ENCODE measurements around the gene IFFO2. TPM values are rescaled to one million over a fixed set of nuclear protein-coding genes. Genes with fewer than 3 reads are reported as not detected.
A peak's percentile ranks its signal among the peaks of the same experiment; 100 is the strongest.

Gene IFFO2
- total and polyA plus RNA-seq, 2 of the 13 experiments (the other 11 are each of a cell fraction or from before 2014, with no cell fraction given), result 7.3 to 16.7 TPM

DNA sequence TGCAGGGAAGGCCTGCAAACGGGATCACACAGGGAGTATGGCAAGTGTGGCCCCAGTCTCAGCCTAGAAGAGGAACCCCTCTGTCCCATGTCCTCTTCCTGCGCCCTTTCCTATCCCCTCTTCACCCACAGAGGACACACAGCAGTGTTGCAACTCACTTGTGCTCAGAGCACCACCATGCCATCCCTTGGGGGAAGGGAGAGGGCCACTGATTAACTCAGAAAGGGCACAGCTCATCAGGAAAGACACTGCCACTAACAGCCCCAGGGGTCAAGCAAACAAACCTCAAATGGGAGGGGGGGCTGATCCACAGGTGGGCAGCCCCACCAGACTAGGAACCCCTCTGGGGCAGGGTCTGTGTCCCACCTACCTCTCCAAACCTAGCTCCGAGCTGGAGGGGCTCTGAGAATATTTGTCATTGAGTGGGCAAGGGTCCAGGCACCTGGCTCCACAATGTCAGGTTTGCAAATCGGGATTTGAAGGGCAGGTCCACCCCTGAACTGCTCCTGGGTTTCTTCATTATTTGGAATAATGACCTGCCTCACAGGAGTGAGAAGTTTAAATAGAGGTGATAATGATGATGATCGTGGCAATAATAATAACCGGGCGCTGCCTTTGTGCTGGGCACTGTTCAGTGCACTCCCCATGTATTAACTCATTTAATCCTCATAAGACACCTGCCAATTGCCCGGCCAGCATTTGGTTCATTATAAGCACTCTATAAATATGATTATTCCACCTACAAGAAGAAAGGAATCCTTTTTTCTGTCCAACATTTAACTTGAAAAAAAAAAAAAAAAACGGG is 55.1 kb downstream of the IFFO2 start (continued):
- TF ChIP-seq, protein P1, sequence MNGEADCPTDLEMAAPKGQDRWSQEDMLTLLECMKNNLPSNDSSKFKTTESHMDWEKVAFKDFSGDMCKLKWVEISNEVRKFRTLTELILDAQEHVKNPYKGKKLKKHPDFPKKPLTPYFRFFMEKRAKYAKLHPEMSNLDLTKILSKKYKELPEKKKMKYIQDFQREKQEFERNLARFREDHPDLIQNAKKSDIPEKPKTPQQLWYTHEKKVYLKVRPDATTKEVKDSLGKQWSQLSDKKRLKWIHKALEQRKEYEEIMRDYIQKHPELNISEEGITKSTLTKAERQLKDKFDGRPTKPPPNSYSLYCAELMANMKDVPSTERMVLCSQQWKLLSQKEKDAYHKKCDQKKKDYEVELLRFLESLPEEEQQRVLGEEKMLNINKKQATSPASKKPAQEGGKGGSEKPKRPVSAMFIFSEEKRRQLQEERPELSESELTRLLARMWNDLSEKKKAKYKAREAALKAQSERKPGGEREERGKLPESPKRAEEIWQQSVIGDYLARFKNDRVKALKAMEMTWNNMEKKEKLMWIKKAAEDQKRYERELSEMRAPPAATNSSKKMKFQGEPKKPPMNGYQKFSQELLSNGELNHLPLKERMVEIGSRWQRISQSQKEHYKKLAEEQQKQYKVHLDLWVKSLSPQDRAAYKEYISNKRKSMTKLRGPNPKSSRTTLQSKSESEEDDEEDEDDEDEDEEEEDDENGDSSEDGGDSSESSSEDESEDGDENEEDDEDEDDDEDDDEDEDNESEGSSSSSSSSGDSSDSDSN (CRISPR knock-in tag; IDR thresholded peaks at IDR 0.05), result peak; percentile 60
- TF ChIP-seq RBAK (CRISPR knock-in tag; IDR thresholded peaks at IDR 0.05) (no peak), KLF13 (CRISPR knock-in tag; IDR thresholded peaks at IDR 0.05) (0 out of 2 replicates have a peak, but pooled peaks have one; percentile 58), KLF16 (CRISPR knock-in tag; IDR thresholded peaks at IDR 0.05) (peak in 1 of 2 experiments; percentile 68; a peak in 1 of 4 replicates), HDAC2 (CRISPR knock-in tag; IDR thresholded peaks at IDR 0.05) (peak; percentile 94), ZNF720 (CRISPR knock-in tag; IDR thresholded peaks at IDR 0.05) (no peak), ZNF670 (CRISPR knock-in tag; IDR thresholded peaks at IDR 0.05; ENCODE audit: borderline replicate concordance) (no peak; the same call in 1 of the 2 replicates), RAD21 (CRISPR knock-in tag; IDR thresholded peaks at IDR 0.05) (no peak), GPN1 (CRISPR knock-in tag; IDR thresholded peaks at IDR 0.05; ENCODE audit: borderline replicate concordance) (no peak; the same call in 1 of the 2 replicates), TCF7 (IDR thresholded peaks at IDR 0.05; ENCODE audit: low read depth) (peak; percentile 75; the same call in 1 of the 2 replicates), HCFC1 (IDR thresholded peaks at IDR 0.05; ENCODE audit: low read depth, low read length) (no peak), FOSL1 (CRISPR knock-in tag; IDR thresholded peaks at IDR 0.05; ENCODE audit: borderline replicate concordance) (no peak), EP300 (IDR thresholded peaks at IDR 0.05; ENCODE audit: low read depth in 2 of 2, low read length in 2 of 2) (peak in 1 of 2 experiments; percentile 80; a peak in 2 of 4 replicates), EP300 (CRISPR knock-in tag; IDR thresholded peaks at IDR 0.05; ENCODE audit: borderline replicate concordance) (peak; percentile 81)
- TF ChIP-seq, protein P2, sequence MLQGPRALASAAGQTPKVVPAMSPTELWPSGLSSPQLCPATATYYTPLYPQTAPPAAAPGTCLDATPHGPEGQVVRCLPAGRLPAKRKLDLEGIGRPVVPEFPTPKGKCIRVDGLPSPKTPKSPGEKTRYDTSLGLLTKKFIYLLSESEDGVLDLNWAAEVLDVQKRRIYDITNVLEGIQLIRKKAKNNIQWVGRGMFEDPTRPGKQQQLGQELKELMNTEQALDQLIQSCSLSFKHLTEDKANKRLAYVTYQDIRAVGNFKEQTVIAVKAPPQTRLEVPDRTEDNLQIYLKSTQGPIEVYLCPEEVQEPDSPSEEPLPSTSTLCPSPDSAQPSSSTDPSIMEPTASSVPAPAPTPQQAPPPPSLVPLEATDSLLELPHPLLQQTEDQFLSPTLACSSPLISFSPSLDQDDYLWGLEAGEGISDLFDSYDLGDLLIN (CRISPR knock-in tag; IDR thresholded peaks at IDR 0.05; ENCODE audit: borderline replicate concordance), result no peak
- TF ChIP-seq, protein P3, sequence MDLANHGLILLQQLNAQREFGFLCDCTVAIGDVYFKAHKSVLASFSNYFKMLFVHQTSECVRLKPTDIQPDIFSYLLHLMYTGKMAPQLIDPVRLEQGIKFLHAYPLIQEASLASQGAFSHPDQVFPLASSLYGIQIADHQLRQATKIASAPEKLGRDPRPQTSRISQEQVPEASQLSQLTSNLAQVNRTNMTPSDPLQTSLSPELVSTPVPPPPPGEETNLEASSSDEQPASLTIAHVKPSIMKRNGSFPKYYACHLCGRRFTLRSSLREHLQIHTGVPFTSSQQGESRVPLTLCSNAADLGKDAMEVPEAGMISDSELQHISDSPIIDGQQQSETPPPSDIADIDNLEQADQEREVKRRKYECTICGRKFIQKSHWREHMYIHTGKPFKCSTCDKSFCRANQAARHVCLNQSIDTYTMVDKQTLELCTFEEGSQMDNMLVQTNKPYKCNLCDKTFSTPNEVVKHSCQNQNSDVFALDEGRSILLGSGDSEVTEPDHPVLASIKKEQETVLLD (CRISPR knock-in tag; IDR thresholded peaks at IDR 0.05; ENCODE audit: low read depth), result 0 out of 2 replicates have a peak, but pooled peaks have one; percentile 28
- TF ChIP-seq, protein P4, sequence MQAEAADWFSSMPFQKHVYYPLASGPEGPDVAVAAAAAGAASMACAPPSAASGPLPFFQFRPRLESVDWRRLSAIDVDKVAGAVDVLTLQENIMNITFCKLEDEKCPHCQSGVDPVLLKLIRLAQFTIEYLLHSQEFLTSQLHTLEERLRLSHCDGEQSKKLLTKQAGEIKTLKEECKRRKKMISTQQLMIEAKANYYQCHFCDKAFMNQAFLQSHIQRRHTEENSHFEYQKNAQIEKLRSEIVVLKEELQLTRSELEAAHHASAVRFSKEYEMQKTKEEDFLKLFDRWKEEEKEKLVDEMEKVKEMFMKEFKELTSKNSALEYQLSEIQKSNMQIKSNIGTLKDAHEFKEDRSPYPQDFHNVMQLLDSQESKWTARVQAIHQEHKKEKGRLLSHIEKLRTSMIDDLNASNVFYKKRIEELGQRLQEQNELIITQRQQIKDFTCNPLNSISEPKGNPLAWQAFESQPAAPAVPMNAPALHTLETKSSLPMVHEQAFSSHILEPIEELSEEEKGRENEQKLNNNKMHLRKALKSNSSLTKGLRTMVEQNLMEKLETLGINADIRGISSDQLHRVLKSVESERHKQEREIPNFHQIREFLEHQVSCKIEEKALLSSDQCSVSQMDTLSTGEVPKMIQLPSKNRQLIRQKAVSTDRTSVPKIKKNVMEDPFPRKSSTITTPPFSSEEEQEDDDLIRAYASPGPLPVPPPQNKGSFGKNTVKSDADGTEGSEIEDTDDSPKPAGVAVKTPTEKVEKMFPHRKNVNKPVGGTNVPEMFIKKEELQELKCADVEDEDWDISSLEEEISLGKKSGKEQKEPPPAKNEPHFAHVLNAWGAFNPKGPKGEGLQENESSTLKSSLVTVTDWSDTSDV (CRISPR knock-in tag; IDR thresholded peaks at IDR 0.05), result no peak
- TF ChIP-seq, protein P5, sequence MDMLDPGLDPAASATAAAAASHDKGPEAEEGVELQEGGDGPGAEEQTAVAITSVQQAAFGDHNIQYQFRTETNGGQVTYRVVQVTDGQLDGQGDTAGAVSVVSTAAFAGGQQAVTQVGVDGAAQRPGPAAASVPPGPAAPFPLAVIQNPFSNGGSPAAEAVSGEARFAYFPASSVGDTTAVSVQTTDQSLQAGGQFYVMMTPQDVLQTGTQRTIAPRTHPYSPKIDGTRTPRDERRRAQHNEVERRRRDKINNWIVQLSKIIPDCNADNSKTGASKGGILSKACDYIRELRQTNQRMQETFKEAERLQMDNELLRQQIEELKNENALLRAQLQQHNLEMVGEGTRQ (IDR thresholded peaks at IDR 0.05; ENCODE audit: low read depth, low read length), result no peak
- TF ChIP-seq, protein P5 (CRISPR knock-in tag; IDR thresholded peaks at IDR 0.05; ENCODE audit: borderline replicate concordance), result no peak
